Hepatocyte (in vitro differentiated cells): ENCODE results near the gene RAB11FIP3. TPM values are rescaled to one million over a fixed set of nuclear protein-coding genes. Genes with fewer than 3 reads are reported as not detected.

ENCODE experiments used
- DNase-seq: peaks from one replicate; pipeline ENCODE4 v3.0.0-alpha.2; 2016; ENCODE audit warnings: low spot score
- H2AFZ ChIP-seq: fragments of 200-600 bp; sonication (generic); 2 replicates; pipeline ENCODE4 v1.6.0; 2016; ENCODE audit warnings: antibody characterized with exemption, mild to moderate bottlenecking
- H3K27ac ChIP-seq: fragments of 200-600 bp; sonication (generic); 2 replicates; pipeline ENCODE4 v1.5.1; 2016; ENCODE audit warnings: mild to moderate bottlenecking
- H3K27me3 ChIP-seq: fragments of 200-600 bp; sonication (generic); 2 replicates; pipeline ENCODE4 v1.6.1; 2016
- H3K36me3 ChIP-seq: fragments of 200-600 bp; sonication (generic); replicated peaks from 2 replicates; pipeline ENCODE4 v1.5.1; 2016; ENCODE audit warnings: low read depth; ENCODE audit not compliant: insufficient read depth
- H3K4me1 ChIP-seq: fragments of 200-600 bp; sonication (generic); 2 replicates; pipeline ENCODE4 v1.5.1; 2016; ENCODE audit warnings: mild to moderate bottlenecking, moderate library complexity; ENCODE audit not compliant: insufficient read depth
- H3K4me2 ChIP-seq: fragments of 200-600 bp; sonication (generic); 2 replicates; pipeline ENCODE4 v1.6.0; 2016
- H3K4me3 ChIP-seq: fragments of 200-600 bp; sonication (generic); 2 replicates; pipeline ENCODE4 v1.5.1; 2016; ENCODE audit warnings: mild to moderate bottlenecking
- H3K79me2 ChIP-seq: fragments of 200-600 bp; sonication (generic); 2 replicates; pipeline ENCODE4 v1.6.0; 2017; ENCODE audit warnings: mild to moderate bottlenecking
- H3K9me2 ChIP-seq: fragments of 200-600 bp; sonication (generic); replicated peaks from 2 replicates; pipeline ENCODE4 v1.6.0; 2017; ENCODE audit warnings: mild to moderate bottlenecking; ENCODE audit not compliant: insufficient read depth
- H3K9me3 ChIP-seq: fragments of 200-600 bp; sonication (generic); 2 replicates; pipeline ENCODE4 v1.5.1; 2016; ENCODE audit warnings: low read depth, mild to moderate bottlenecking
- H4K20me1 ChIP-seq: fragments of 200-600 bp; sonication (generic); 2 replicates; pipeline ENCODE4 v1.6.0; 2016; ENCODE audit warnings: mild to moderate bottlenecking; ENCODE audit not compliant: insufficient read depth, poor library complexity, severe bottlenecking
- CTCF ChIP-seq: fragments of 200-600 bp; sonication (generic); IDR thresholded peaks from 2 replicates; pipeline ENCODE4 v1.5.1; 2016; ENCODE audit warnings: antibody characterized with exemption, mild to moderate bottlenecking; ENCODE audit not compliant: poor library complexity
- EZH2 ChIP-seq: fragments of 200-600 bp; sonication (generic); IDR thresholded peaks from 2 replicates; pipeline ENCODE4 v1.6.1; 2016; ENCODE audit warnings: antibody characterized with exemption, mild to moderate bottlenecking, borderline replicate concordance
- EZH2phosphoT487 ChIP-seq: fragments of 200-600 bp; sonication (generic); IDR thresholded peaks from one replicate; pipeline ENCODE4 v1.6.1; 2018; ENCODE audit warnings: antibody characterized with exemption, mild to moderate bottlenecking, low read depth, moderate library complexity; ENCODE audit not compliant: unreplicated experiment, severe bottlenecking
- WGBS: methylation state at CpG from one replicate; pipeline ENCODE4 v1.1.6; 2016; ENCODE audit warnings: low lambda C conversion rate; ENCODE audit errors: missing lambda C conversion rate; 5-methylcytosine and 5-hydroxymethylcytosine counted together
- polyA plus RNA-seq: library from polyadenylated mRNA; unstranded; fragments of >200 nt; fragmentation: Nextera tagmentation; extraction: Ambion mirVana; gene quantifications from 2 replicates; pipeline ENCODE4 v1.2.1, GENCODE V29; 2016
- total RNA-seq: library from RNA; depleted of rRNA; stranded (reverse); fragments of >200 nt; gene quantifications from 2 replicates; pipeline ENCODE4 v1.2.3, GENCODE V29; 2014

RAB11FIP3 gene
- total and polyA plus RNA-seq, 2 experiments from 2014 or later, result 47.3 to 72.8 TPM

- no peaks in the 10 kb centered on the region for H3K36me3 ChIP-seq
These were observed 43.4 kb upstream of the RAB11FIP3 start, which contains the start of gene PGAP6 for GRCh38 chr16:381789-382717. Gene PGAP6 (minus strand): TSS chr16:381978. CDS start chr16:381821, 157 bp downstream.

DNA sequence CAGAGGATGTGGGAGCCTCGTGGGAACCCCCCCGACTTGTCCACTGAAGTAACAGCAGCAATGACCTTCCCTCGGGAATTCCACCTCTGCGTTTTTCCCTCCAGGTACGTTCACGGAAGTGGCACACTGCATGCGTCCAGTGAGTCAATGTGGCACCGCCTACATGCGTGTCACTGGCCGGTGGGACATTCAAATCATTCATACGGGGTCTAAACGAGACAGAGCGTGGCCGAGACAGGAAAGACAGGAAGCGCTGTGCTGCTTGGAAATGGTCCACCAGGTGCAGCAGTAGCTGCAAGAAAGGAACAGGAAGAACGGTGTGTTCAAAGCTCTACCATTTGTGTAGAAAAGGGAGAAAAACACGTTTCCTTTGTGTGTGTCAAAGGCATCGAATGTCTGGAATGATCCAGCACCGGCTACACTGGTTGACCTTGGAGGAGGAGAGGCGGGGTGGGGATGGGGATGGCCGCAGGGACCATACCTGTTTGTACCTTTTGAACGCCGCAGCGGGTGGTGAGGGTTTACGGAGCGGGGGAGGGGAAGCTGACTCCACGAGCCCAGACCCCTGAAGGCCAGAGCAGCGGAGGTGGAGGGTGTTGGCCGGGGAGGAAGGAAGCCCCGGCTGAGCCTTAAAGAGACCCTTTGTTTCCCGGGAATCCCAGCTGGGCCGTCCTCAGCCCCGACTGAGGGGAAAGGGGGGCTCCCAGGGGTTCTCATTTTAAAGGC lies 42.0 kb upstream of the RAB11FIP3 start:
- Histone ChIP-seq H2AFZ (no peak overlapping the region), H3K9me2 (no peaks in the 10 kb centered on the region), H3K9me3 (no peaks in the 10 kb centered on the region), H3K4me3 (peak overlapping the region; percentile 98), H3K4me1 (peaks cover 40% of the 10 kb centered on the region), H3K27ac (peak overlapping the region; percentile 91), H3K36me3 (no peaks in the 10 kb centered on the region), H3K79me2 (peaks cover 30% of the 10 kb centered on the region), H3K4me2 (peak overlapping the region; percentile 98), H3K27me3 (no peaks in the 10 kb centered on the region), H4K20me1 (peaks cover 8% of the 10 kb centered on the region)
- no peak for TF ChIP-seq CTCF
- no peak for TF ChIP-seq EZH2
- TF ChIP-seq EZH2phosphoT487, result no peak
- 17% methylated on average over 31 of the region's 33 CpGs for WGBS
- DNase-seq, result peak; percentile 82

More at GRCh38 chr16:381789-382717, 43.4 kb upstream of the RAB11FIP3 start, which contains the start of gene PGAP6:
- Histone ChIP-seq H3K4me3 (peak within 1 kb of the TSS; percentile 98), H4K20me1 (peaks cover 8% of the 10 kb centered on the region), H3K27me3 (no peaks in the 10 kb centered on the region), H3K9me2 (no peaks in the 10 kb centered on the region), H3K9me3 (no peaks in the 10 kb centered on the region), H3K4me1 (peaks cover 30% of the 10 kb centered on the region), H3K4me2 (peak within 1 kb of the TSS; percentile 98), H3K27ac (peak within 1 kb of the TSS; percentile 96), H3K79me2 (peaks cover 31% of the 10 kb centered on the region), H2AFZ (peak within 1 kb of the TSS; percentile 63)
- DNase-seq, result peak; percentile 89
- TF ChIP-seq CTCF (no peak), EZH2phosphoT487 (no peak), EZH2 (no peak)
- 2% methylated on average over 35 of the region's 123 CpGs for WGBS

DNA sequence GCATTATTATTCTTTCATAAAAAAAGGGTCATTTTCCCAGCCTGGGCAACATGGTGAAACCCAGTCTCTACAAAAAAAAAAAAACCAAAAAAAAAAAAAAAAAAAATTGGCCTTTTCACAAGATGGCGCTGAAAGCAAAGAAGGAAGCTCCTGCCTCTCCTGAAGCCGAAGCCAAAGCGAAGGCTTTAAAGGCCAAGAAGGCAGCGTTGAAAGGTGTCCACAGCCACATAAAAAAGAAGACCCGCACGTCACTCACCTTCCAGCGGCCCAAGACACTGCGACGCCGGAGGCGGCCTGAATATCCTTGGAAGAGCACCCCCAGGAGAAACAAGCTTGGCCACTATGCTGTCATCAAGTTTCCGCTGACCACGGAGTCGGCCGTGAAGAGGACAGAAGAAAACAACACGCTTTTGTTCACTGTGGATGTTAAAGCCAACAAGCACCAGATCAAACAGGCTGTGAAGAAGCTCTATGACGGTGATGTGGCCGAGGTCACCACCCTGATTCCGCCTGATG lies 38.8 kb upstream of the RAB11FIP3 start:
- Histone ChIP-seq H3K79me2 (peaks cover 17% of the 10 kb centered on the region), H3K4me3 (no peak overlapping the region), H3K4me2 (peak overlapping the region; percentile 71), H3K9me3 (no peaks in the 10 kb centered on the region), H3K27me3 (no peaks in the 10 kb centered on the region), H4K20me1 (no peaks in the 10 kb centered on the region), H3K36me3 (no peaks in the 10 kb centered on the region), H2AFZ (no peak overlapping the region), H3K4me1 (peaks cover 40% of the 10 kb centered on the region), H3K27ac (peak overlapping the region; percentile 88), H3K9me2 (no peaks in the 10 kb centered on the region)
- 77% methylated on average over 19 of the region's 19 CpGs for WGBS
- DNase-seq, result peak; percentile 10
- no peak for TF ChIP-seq EZH2
- TF ChIP-seq CTCF, result no peak
- TF ChIP-seq EZH2phosphoT487, result no peak
